Vagina (tissue), 2 donors: Measurements from ENCODE around the gene ANKRD11.

Source experiments
- CTCF ChIP-seq, 3 experiments: fragments of 450-650 bp in 2 of 3; fragments of 200-600 bp in 1 of 3; sonication (generic) in 1 of 3; IDR thresholded peaks; one replicate each; pipeline ENCODE4 v1.5.1; 2017 to 2019; ENCODE audit warnings: antibody characterized with exemption in 3 of 3, mild to moderate bottlenecking in 2 of 3, moderate library complexity in 2 of 3
- POLR2A ChIP-seq, 2 donors: fragments of 450-650 bp; IDR thresholded peaks; one replicate each; pipeline ENCODE4 v1.6.1; 2017; ENCODE audit warnings: antibody characterized with exemption in 2 of 2, mild to moderate bottlenecking in 2 of 2, moderate library complexity in 2 of 2

- TF ChIP-seq CTCF (IDR thresholded peaks at IDR 0.05) (no peak), POLR2A (IDR thresholded peaks at IDR 0.05) (no peak)
These were observed 36.6 kb downstream of the ANKRD11 start for GRCh38 chr16:89453501-89454321.
